ENCODE results near the gene CLUH.

The CLUH gene

DNA sequence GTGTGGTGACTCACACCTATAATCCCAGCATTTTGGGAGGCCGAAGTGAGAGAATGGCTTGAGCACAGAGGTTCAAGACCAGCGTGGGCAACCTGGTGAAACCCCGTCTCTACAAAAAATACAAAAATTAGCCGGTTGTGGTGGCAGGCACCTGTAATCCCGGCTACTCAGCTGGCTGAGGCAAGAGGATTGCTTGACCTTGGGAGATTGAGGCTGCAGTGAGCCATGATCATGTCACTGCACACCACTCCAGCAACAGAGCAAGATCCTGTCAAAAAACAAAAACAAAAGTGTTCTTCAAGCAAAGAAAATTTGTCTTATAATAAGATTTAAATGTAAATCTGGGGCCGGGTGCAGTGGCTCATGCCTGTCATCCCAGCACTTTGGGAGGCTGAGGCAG is 66.6 kb downstream of the CLUH start:
- no peaks in the 10 kb centered on the region for H3K27me3 ChIP-seq (ENCODE audit: control insufficient read depth, insufficient read depth, low read length)
- no peaks in the 10 kb centered on the region for H3K9me3 ChIP-seq (ENCODE audit: control insufficient read depth, low read length)
- H3K27ac ChIP-seq = no peak overlapping the region
- H3K9ac ChIP-seq = no peak overlapping the region
- H3K4me2 ChIP-seq (ENCODE audit: low read length) = no peak overlapping the region
- H3K4me3 ChIP-seq (ENCODE audit: low read depth, low read length) = no peak overlapping the region
- H3K36me3 ChIP-seq (ENCODE audit: control insufficient read depth, insufficient read depth, low read length) = no peaks in the 10 kb centered on the region
- H3K4me1 ChIP-seq = no peaks in the 10 kb centered on the region
- H3K79me2 ChIP-seq = peaks cover 68% of the 10 kb centered on the region
- H2AFZ ChIP-seq = no peak overlapping the region
- TF ChIP-seq, protein P1, sequence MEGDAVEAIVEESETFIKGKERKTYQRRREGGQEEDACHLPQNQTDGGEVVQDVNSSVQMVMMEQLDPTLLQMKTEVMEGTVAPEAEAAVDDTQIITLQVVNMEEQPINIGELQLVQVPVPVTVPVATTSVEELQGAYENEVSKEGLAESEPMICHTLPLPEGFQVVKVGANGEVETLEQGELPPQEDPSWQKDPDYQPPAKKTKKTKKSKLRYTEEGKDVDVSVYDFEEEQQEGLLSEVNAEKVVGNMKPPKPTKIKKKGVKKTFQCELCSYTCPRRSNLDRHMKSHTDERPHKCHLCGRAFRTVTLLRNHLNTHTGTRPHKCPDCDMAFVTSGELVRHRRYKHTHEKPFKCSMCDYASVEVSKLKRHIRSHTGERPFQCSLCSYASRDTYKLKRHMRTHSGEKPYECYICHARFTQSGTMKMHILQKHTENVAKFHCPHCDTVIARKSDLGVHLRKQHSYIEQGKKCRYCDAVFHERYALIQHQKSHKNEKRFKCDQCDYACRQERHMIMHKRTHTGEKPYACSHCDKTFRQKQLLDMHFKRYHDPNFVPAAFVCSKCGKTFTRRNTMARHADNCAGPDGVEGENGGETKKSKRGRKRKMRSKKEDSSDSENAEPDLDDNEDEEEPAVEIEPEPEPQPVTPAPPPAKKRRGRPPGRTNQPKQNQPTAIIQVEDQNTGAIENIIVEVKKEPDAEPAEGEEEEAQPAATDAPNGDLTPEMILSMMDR (IDR thresholded peaks at IDR 0.05) = no peak
